GM12874 (cell line): ENCODE measurements around the gene REPIN1.
A peak's percentile ranks its signal among the peaks of the same experiment; 100 is the strongest.

ENCODE experiments used
- CTCF ChIP-seq: IDR thresholded peaks from 2 replicates; pipeline ENCODE4 v1.5.1; 2011; ENCODE audit warnings: low read depth, mild to moderate bottlenecking, control low read depth, low read length, moderate library complexity; ENCODE audit not compliant: insufficient read depth

REPIN1 gene

DNA sequence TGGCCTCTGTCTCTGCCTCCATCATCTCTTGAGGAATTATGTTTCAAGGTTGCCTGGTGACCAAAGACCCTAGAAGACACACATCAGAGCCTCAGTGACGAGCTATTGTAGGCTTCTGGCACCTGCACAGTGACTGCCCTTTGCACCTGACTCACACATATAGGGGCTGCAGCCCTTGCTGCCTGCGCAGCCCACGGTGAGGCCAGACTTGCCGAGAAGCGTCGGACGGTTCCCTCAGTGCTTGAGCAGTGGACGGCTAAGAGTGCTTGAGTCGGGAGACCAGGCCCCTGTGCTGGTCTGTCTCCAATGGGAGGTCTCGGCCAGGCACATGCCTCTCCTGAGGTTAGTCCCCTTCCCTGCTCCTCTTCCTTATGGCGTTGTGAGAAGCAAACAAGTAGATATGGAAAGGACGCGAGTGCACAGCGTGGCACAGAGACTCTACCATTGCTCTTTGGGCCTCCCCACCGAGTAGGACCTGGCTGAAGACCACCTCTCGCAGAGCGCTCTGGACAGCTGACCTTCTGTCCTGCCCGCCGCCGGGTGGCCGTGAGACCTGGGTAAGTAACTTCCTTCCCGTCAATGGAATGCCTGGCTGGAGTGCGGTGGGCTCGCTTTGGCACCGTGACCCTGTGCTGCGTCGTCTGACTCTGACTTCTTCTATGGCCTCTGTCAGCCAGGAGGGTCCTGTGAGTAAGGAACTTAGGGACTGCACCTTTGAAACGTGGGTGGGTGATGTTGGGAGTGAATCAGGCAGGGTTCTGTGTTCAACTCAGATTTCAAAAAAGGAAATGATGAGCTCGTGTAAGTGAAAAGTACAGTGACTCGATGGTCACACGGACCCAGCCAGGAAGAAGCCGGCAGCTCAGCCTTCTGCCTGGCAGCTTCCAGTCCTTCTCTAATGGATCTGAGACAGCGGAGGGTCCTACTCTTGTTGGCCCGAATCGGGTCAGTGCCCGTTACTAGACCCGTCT is 44.2 kb downstream of the REPIN1 start:
- TF ChIP-seq CTCF = no peak

- no peak for TF ChIP-seq CTCF
These were observed 45.0 kb downstream of the REPIN1 start for GRCh38 chr7:150413640-150414081.

DNA sequence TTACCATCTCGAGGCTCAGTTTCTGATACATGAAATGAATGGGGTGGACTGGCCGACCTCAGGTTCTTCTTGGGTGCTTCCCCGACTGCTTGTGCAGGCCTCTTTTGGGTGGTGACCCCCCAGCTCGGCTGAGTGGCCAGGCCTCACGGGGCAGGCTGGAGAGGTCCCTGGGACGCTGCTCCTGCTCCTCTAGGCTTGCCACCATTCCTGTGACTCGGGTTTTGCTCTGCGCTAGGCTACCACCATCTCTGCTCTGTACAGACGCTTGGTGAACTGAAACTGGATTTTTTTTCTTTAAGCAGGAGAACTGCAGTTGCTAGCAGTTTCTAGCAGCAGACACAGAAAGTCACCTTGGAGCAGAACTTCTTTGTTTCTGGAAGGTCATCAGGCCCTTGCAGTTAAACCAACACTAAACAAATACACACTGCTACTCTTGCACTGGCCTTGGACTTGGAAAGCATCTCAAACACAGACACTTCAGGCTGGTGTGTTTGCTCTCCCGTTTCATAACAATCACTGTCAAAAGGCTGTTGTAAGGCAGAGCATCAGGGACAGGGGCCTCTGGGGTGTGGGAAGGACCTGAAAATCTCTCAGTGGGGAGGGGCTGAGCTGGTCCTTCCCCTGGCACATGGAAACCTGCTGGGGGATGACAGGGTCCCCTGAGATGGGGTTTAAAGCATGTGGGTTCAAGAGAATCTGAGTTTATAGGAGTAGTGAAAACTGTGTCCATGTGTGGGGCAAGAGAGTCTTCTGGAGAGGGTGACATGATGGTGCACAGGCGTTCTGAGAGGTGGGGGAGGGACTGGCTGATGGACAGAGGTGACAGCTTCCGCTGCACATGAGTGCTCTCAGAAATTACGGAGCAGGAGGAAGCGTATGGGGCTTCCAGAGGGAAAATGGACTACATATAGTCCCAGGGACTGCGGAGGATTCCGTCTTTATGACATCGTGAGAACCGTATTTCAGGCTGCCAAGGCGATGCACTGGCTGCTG is 46.8 kb downstream of the REPIN1 start:
- TF ChIP-seq CTCF = no peak

DNA sequence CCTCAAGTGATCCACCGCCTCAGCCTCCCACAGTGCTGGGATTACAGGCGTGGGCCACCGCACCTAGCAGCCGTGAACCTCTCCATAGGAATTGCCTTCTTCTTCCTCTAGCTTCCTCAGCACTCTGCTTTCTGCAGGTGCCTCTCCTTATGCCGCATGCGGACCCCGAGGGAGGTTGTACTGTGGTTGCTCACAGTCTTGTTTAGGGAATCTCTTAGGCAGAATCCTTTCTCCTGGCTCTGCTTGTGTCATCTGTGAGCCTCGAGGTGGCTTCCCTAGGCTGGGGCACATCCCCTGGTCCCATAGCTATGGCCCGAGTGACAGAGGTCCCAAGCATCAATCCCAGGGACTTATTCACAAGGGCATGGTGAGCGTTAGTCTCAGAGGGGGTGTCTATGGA is 48.6 kb downstream of the REPIN1 start:
- no peak for TF ChIP-seq CTCF

- TF ChIP-seq CTCF = peak; percentile 31; the same call in 1 of the 2 replicates
These were observed 49.2 kb downstream of the REPIN1 start for GRCh38 chr7:150417863-150418262.

GRCh38 chr7:150420242-150420641 is 51.6 kb downstream of the REPIN1 start:
- TF ChIP-seq CTCF = no peak

DNA sequence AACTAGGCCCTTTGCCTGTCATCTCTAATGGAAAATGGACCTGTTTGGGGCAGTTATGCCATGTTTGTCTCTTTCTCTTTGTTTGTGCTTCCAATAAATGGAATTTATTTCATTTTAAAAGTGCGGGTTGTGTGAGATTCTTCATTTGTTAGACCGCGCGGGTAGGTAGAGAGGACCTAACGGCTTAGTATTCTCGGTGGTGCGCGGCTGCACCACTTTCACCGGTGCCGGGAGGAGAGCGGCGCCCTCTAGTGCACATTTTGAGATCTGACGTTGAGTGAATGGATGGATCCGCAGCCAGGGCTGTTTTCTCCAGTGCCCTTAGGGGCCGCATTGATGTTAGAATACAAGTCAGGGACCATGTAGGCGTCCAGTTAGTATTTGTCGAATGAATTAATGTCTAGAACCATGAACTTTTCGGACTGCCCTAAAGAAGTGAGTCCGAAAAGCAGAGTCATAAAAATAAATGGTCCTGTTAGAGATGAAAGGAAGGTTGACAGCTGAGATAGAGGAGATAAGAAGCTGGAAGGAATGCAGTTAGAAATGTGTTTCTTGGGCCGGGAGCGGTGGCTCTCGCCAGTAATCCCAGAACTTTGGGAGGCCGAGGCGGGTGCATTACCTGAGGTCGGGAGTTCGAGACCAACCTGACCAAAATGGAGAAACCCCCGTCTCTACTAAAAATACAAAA is 52.5 kb downstream of the REPIN1 start:
- peak; percentile 78 for TF ChIP-seq CTCF
